GM23338 (cell line): ENCODE measurements around the gene STPG1. TPM values are rescaled to one million over a fixed set of nuclear protein-coding genes. Genes with fewer than 3 reads are reported as not detected.

Experiments
- ATAC-seq: fragments of 200-7000 bp; cut with Tn5 transposase; 3 replicates; pipeline ENCODE4 v1.9.1; 2020
- DNase-seq: peaks from one replicate; pipeline ENCODE4 v3.0.0-alpha.2; 2015; ENCODE audit warnings: low spot score
- H2AFZ ChIP-seq: fragments of 200-600 bp; sonication (generic); 2 replicates; pipeline ENCODE4 v1.8.0; 2016; ENCODE audit warnings: antibody characterized with exemption, mild to moderate bottlenecking, moderate library complexity
- H3F3A ChIP-seq: fragments of 200-600 bp; sonication (generic); replicated peaks from 2 replicates; pipeline ENCODE4 v1.8.0; 2017; ENCODE audit warnings: antibody characterized with exemption, mixed run types, low read depth
- H3K27ac ChIP-seq: fragments of 200-600 bp; sonication (generic); 2 replicates; pipeline ENCODE4 v1.6.1; 2016; ENCODE audit warnings: low read depth
- H3K27me3 ChIP-seq: fragments of 200-600 bp; sonication (generic); 2 replicates; pipeline ENCODE4 v1.8.0; 2016; ENCODE audit warnings: mild to moderate bottlenecking, mixed run types, moderate library complexity; ENCODE audit not compliant: insufficient read depth
- H3K36me3 ChIP-seq: fragments of 200-600 bp; sonication (generic); 2 replicates; pipeline ENCODE4 v1.8.0; 2016; ENCODE audit warnings: mild to moderate bottlenecking; ENCODE audit not compliant: insufficient read depth
- H3K4me1 ChIP-seq: fragments of 200-600 bp; sonication (generic); 2 replicates; pipeline ENCODE4 v1.8.0; 2016; ENCODE audit warnings: mild to moderate bottlenecking, moderate library complexity; ENCODE audit not compliant: insufficient read depth
- H3K4me2 ChIP-seq: fragments of 200-600 bp; sonication (generic); 2 replicates; pipeline ENCODE4 v1.7.1; 2017; ENCODE audit warnings: mixed run types
- H3K4me3 ChIP-seq: fragments of 200-600 bp; sonication (generic); 2 replicates; pipeline ENCODE4 v1.6.1; 2016; ENCODE audit warnings: mixed run types
- H3K79me2 ChIP-seq: fragments of 200-600 bp; sonication (generic); replicated peaks from 2 replicates; pipeline ENCODE4 v1.8.0; 2017; ENCODE audit warnings: mild to moderate bottlenecking; ENCODE audit not compliant: insufficient read depth
- H3K9me2 ChIP-seq: fragments of 200-600 bp; sonication (generic); 2 replicates; pipeline ENCODE4 v1.8.0; 2017; ENCODE audit not compliant: insufficient read depth
- H4K20me1 ChIP-seq: fragments of 200-600 bp; sonication (generic); replicated peaks from 2 replicates; pipeline ENCODE4 v1.8.0; 2017; ENCODE audit warnings: mild to moderate bottlenecking; ENCODE audit not compliant: insufficient read depth
- H3K27ac Mint-ChIP-seq: 2 replicates; pipeline ENCODE4 v1.8.0; 2020; ENCODE audit warnings: inconsistent platforms, mild to moderate bottlenecking, moderate library complexity, mixed read lengths
- H3K27me3 Mint-ChIP-seq: 3 replicates; pipeline ENCODE4 v1.8.0; 2022; ENCODE audit warnings: low read depth, mild to moderate bottlenecking, moderate library complexity, mixed read lengths, inconsistent platforms; ENCODE audit not compliant: insufficient read depth, poor library complexity
- H3K36me3 Mint-ChIP-seq: 3 replicates; pipeline ENCODE4 v1.8.0; 2021; ENCODE audit warnings: low read depth, mild to moderate bottlenecking, inconsistent platforms, moderate library complexity, mixed read lengths
- H3K4me1 Mint-ChIP-seq: 3 replicates; pipeline ENCODE4 v1.8.0; 2020; ENCODE audit warnings: mild to moderate bottlenecking, inconsistent platforms, mixed read lengths
- H3K4me3 Mint-ChIP-seq: 3 replicates; pipeline ENCODE4 v1.8.0; 2021; ENCODE audit warnings: moderate library complexity, mild to moderate bottlenecking, inconsistent platforms, mixed read lengths
- H3K9me3 Mint-ChIP-seq: 3 replicates; pipeline ENCODE4 v1.8.0; 2020; ENCODE audit warnings: moderate library complexity, mild to moderate bottlenecking, inconsistent platforms, mixed read lengths
- CREB1 ChIP-seq: fragments of 250-450 bp; sonication (Bioruptor Pico); IDR thresholded peaks from 2 replicates; pipeline ENCODE4 v1.5.0; 2020; ENCODE audit warnings: low read depth, mild to moderate bottlenecking, moderate library complexity
- CTCF ChIP-seq, 2 experiments: fragments of 200-600 bp in 1 of 2; sonication (generic) in 1 of 2; conservative IDR thresholded peaks; 2 replicates each; pipeline versions ENCODE4 v1.5.1 to v1.6.1; 2016 to 2017; ENCODE audit warnings: antibody characterized with exemption in 2 of 2, low read depth in 2 of 2, mild to moderate bottlenecking in 2 of 2, moderate library complexity in 1 of 2
- ETS1 ChIP-seq: IDR thresholded peaks from 2 replicates; pipeline ENCODE4 v1.6.1; 2016; ENCODE audit warnings: antibody characterized with exemption
- EZH2 ChIP-seq: fragments of 200-600 bp; sonication (generic); IDR thresholded peaks from one replicate; pipeline ENCODE4 v1.8.0; 2017; ENCODE audit warnings: antibody characterized with exemption, mild to moderate bottlenecking, low read depth; ENCODE audit not compliant: unreplicated experiment
- EZH2phosphoT487 ChIP-seq: fragments of 200-600 bp; sonication (generic); IDR thresholded peaks from one replicate; pipeline ENCODE4 v1.8.1; 2018; ENCODE audit warnings: antibody characterized with exemption; ENCODE audit not compliant: unreplicated experiment
- JUNB ChIP-seq: IDR thresholded peaks from one replicate; pipeline ENCODE4 v1.6.1; 2016; ENCODE audit warnings: antibody characterized with exemption; ENCODE audit not compliant: unreplicated experiment
- NANOG ChIP-seq: IDR thresholded peaks from 2 replicates; pipeline ENCODE4 v1.6.1; 2016; ENCODE audit warnings: antibody characterized with exemption, borderline replicate concordance
- POLR2AphosphoS5 ChIP-seq: IDR thresholded peaks from 2 replicates; pipeline ENCODE4 v1.6.1; 2016; ENCODE audit warnings: antibody characterized with exemption, low read depth
- STAT1 ChIP-seq: IDR thresholded peaks from one replicate; pipeline ENCODE4 v1.6.1; 2016; ENCODE audit warnings: antibody characterized with exemption; ENCODE audit not compliant: unreplicated experiment
- ZNF114 ChIP-seq: fragments of 250-450 bp; sonication (Bioruptor Pico); IDR thresholded peaks from 2 replicates; pipeline ENCODE4 v1.5.0; 2020; ENCODE audit warnings: mild to moderate bottlenecking, moderate library complexity
- ZNF331 ChIP-seq: fragments of 250-450 bp; sonication (Bioruptor Pico); IDR thresholded peaks from 2 replicates; pipeline ENCODE4 v1.5.0; 2020; ENCODE audit warnings: low read depth, mild to moderate bottlenecking, moderate library complexity
- ZNF462 ChIP-seq: fragments of 250-450 bp; sonication (Bioruptor Pico); IDR thresholded peaks from 2 replicates; pipeline ENCODE4 v1.5.0; 2020; ENCODE audit warnings: mild to moderate bottlenecking, moderate library complexity
- polyA plus RNA-seq: library from polyadenylated mRNA; unstranded; fragments of >200 nt; fragmentation: Nextera tagmentation; extraction: Ambion mirVana; gene quantifications from 2 replicates; pipeline ENCODE4 v1.2.1, GENCODE V29; 2016
- total RNA-seq: library from RNA; depleted of rRNA; stranded (reverse); fragments of >200 nt; shearing (Covaris generic); gene quantifications from 2 replicates; pipeline ENCODE4 v1.2.3, GENCODE V29; 2014

Gene STPG1
- total and polyA plus RNA-seq, 2 experiments from 2014 or later: 8.2 to 11.4 TPM

- ATAC-seq: no peak
Observed at GRCh38 chr1:24325587-24326449, 87.8 kb downstream of the STPG1 start.

More at GRCh38 chr1:24325587-24326449, 87.8 kb downstream of the STPG1 start:
- no peak for DNase-seq
- no peak overlapping the region for H3K4me3 Mint-ChIP-seq
- Histone ChIP-seq H3F3A (peaks cover 6% of the 10 kb centered on the region; the same call in 1 of the 2 replicates), H3K79me2 (no peaks in the 10 kb centered on the region), H3K4me1 (peaks cover 33% of the 10 kb centered on the region), H3K9me2 (no peaks in the 10 kb centered on the region; the same call in 1 of the 2 replicates), H4K20me1 (no peaks in the 10 kb centered on the region), H3K27me3 (peaks cover 34% of the 10 kb centered on the region), H2AFZ (no peak overlapping the region), H3K4me2 (no peak overlapping the region), H3K4me3 (no peak overlapping the region), H3K36me3 (no peaks in the 10 kb centered on the region), H3K27ac (no peak overlapping the region)
- H3K27me3 Mint-ChIP-seq: peaks cover 31% of the 10 kb centered on the region
- no peaks in the 10 kb centered on the region for H3K36me3 Mint-ChIP-seq
- H3K9me3 Mint-ChIP-seq: no peaks in the 10 kb centered on the region
- no peak overlapping the region for H3K27ac Mint-ChIP-seq
- TF ChIP-seq EZH2phosphoT487 (no peak), CREB1 (CRISPR knock-in tag) (no peak), ZNF331 (no peak), ZNF114 (CRISPR knock-in tag) (no peak), STAT1 (no peak), JUNB (no peak), NANOG (no peak), ZNF462 (CRISPR knock-in tag) (no peak), EZH2 (no peak), CTCF (conservative IDR thresholded peaks at IDR 0.05; ENCODE audit: low read depth in 2 of 2) (no peak), ETS1 (no peak), POLR2AphosphoS5 (no peak)
- H3K4me1 Mint-ChIP-seq: peaks cover 31% of the 10 kb centered on the region
